Measurements from ENCODE around the gene TMEM250. TPM values are rescaled to one million over a fixed set of nuclear protein-coding genes. Genes with fewer than 3 reads are reported as not detected.

Gene TMEM250
- total and polyA plus RNA-seq, 9 of the 15 experiments (the other 6 are each of a cell fraction or from before 2014, with no cell fraction given) = 0.32 to 44.6 (median 12.2) TPM

- peak; percentile 12; the same call in 1 of the 2 replicates for TF ChIP-seq ZBTB2 (IDR thresholded peaks at IDR 0.05)
- no peak for TF ChIP-seq TFE3 (CRISPR knock-in tag; IDR thresholded peaks at IDR 0.05)
- TF ChIP-seq MTA1 (IDR thresholded peaks at IDR 0.05; ENCODE audit: borderline replicate concordance) = no peak
Observed at GRCh38 chr9:136107953-136108647, 10.6 kb downstream of the TMEM250 start (continued).

GRCh38 chr9:136107155-136107952 is 11.3 kb downstream of the TMEM250 start:
- H3K4me2 ChIP-seq (ENCODE audit: insufficient read depth, low read length) = peak overlapping the region; percentile 66
- H3K27me3 ChIP-seq (ENCODE audit: control insufficient read depth in 2 of 2, insufficient read depth in 2 of 2, low read length in 2 of 2) = no peaks in the 10 kb centered on the region
- no peaks in the 10 kb centered on the region for H3K9me1 ChIP-seq (ENCODE audit: control insufficient read depth, insufficient read depth, low read length)
- H3K4me3 ChIP-seq = no peak overlapping the region
- ATAC-seq = peak; percentile 69
- peaks cover 51 to 90% of the 10 kb centered on the region in 2 experiments for H3K4me1 ChIP-seq (replicated peaks in 1 of 2; ENCODE audit: control insufficient read depth in 2 of 2, insufficient read depth in 2 of 2, low read length in 2 of 2)
- peak overlapping the region; percentile 79 for H3K27ac ChIP-seq (ENCODE audit: extremely low read depth, low read depth, low read length)
- ChIA-PET POLR2A (interaction anchor here (0.6 to 2.4 kb wide), 8 partner anchors 10 to 190 kb away, joined by 3 to 6 read pairs (median 3); partner anchors contain the start of gene NACC2), CTCF (ENCODE audit: low intra/inter-chr PET ratio) (no interaction called here)
- H3K36me3 ChIP-seq (ENCODE audit: control insufficient read depth, insufficient read depth, low read length) = no peaks in the 10 kb centered on the region
- in situ Hi-C loops (cut with MboI) (no loop called here), intact Hi-C loops (cut with micrococcal nuclease) (no loop called here)
- no TSS peak for BruUV-seq (replicated peaks)
- H3K9me3 ChIP-seq (replicated peaks; ENCODE audit: control insufficient read depth, insufficient read depth, low read depth, low read length) = no peaks in the 10 kb centered on the region
- 13% methylated on average over 29 of the region's 29 CpGs for WGBS (ENCODE audit: insufficient coverage, low coverage, missing lambda C conversion rate)
- H2AFZ ChIP-seq (ENCODE audit: low read depth, low read length) = peak overlapping the region; percentile 79
- DNase-seq (ENCODE audit: extremely low read depth in 1 of 4, low spot score in 3 of 4) = peak; percentile 73 to 92 (median 81)
- no peaks in the 10 kb centered on the region; the same call in 2 of the 3 replicates for H3K79me2 ChIP-seq (ENCODE audit: control insufficient read depth, insufficient read depth, low read length)
- no peaks in the 10 kb centered on the region for H4K20me1 ChIP-seq (replicated peaks; ENCODE audit: control insufficient read depth, insufficient read depth, low read length)
- FAIRE-seq = peak; percentile 90
- peak overlapping the region; percentile 62 to 85; a peak in 3 of 4 replicates for H3K9ac ChIP-seq (ENCODE audit: insufficient read depth in 1 of 2, low read depth in 2 of 2, low read length in 2 of 2)
- TF ChIP-seq NKRF (IDR thresholded peaks at IDR 0.05; ENCODE audit: borderline replicate concordance) = 0 out of 2 replicates have a peak, but pooled peaks have one; percentile 32
- peak; percentile 73; the same call in 1 of the 2 replicates for TF ChIP-seq CBFB (CRISPR knock-in tag; IDR thresholded peaks at IDR 0.05)
- TF ChIP-seq PCBP1 (IDR thresholded peaks at IDR 0.05; ENCODE audit: low read depth, low read length, poor library complexity, severe bottlenecking) = peak; percentile 13
- TF ChIP-seq CBFA2T2 (conservative IDR thresholded peaks at IDR 0.05) = peak; percentile 32; the same call in 1 of the 2 replicates
- no peak for TF ChIP-seq ZNF217 (CRISPR knock-in tag; IDR thresholded peaks at IDR 0.05)
- 0 out of 2 replicates have a peak, but pooled peaks have one; percentile 16 for TF ChIP-seq MBD2 (IDR thresholded peaks at IDR 0.05; ENCODE audit: borderline replicate concordance, low read depth)
- peak; percentile 37; the same call in 1 of the 2 replicates for TF ChIP-seq GATA2 (CRISPR knock-in tag; IDR thresholded peaks at IDR 0.05)
- no peak for TF ChIP-seq RBM34 (IDR thresholded peaks at IDR 0.05; ENCODE audit: borderline replicate concordance, insufficient read depth, low read length)
- no peak for TF ChIP-seq SMC3 (conservative IDR thresholded peaks at IDR 0.05; ENCODE audit: insufficient read depth, low read depth, low read length)
- peak; percentile 49; the same call in 1 of the 2 replicates for TF ChIP-seq MTA3 (IDR thresholded peaks at IDR 0.05; ENCODE audit: borderline replicate concordance)
